Measurements from ENCODE around the gene IL18RAP.

IL18RAP gene

GRCh38 chr2:102433973-102434654, 11.2 kb downstream of the IL18RAP start:
- no peak for TF ChIP-seq EZH2 (IDR thresholded peaks at IDR 0.05; ENCODE audit: borderline replicate concordance, low read length)
- no peak for TF ChIP-seq CTCF (IDR thresholded peaks at IDR 0.05; ENCODE audit: low read length)
- Histone ChIP-seq H4K20me1 (ENCODE audit: insufficient read depth, low read length) (no peaks in the 10 kb centered on the region), H3K4me1 (ENCODE audit: insufficient read depth, low read length, severe bottlenecking) (no peaks in the 10 kb centered on the region), H3K4me3 (ENCODE audit: low read depth, low read length, poor library complexity, severe bottlenecking) (no peak overlapping the region), H3K9me2 (ENCODE audit: low read depth, low read length) (no peaks in the 10 kb centered on the region), H3F3A (ENCODE audit: insufficient read depth, low read length) (no peaks in the 10 kb centered on the region), H2AFZ (ENCODE audit: low read length) (no peak overlapping the region), H3K9ac (ENCODE audit: low read length) (no peak overlapping the region), H3K9me3 (ENCODE audit: low read length) (no peaks in the 10 kb centered on the region), H3K4me2 (ENCODE audit: low read length) (no peak overlapping the region), H3K27me3 (ENCODE audit: insufficient read depth, low read length) (no peaks in the 10 kb centered on the region), H3K79me2 (ENCODE audit: insufficient read depth, low read length) (no peaks in the 10 kb centered on the region), H3K27ac (ENCODE audit: low read depth, low read length, poor library complexity, severe bottlenecking) (no peak overlapping the region), H3K36me3 (ENCODE audit: insufficient read depth, low read length) (no peaks in the 10 kb centered on the region)

GRCh38 chr2:102434655-102435381, 11.9 kb downstream of the IL18RAP start:
- no peak overlapping the region for H3K4me2 ChIP-seq (ENCODE audit: low read length)

GRCh38 chr2:102435741-102436140, 12.8 kb downstream of the IL18RAP start:
- H4K20me1 ChIP-seq (ENCODE audit: insufficient read depth, low read length): no peaks in the 10 kb centered on the region
- H3K9me2 ChIP-seq (ENCODE audit: low read depth, low read length): no peaks in the 10 kb centered on the region
- no peak overlapping the region for H3K4me3 ChIP-seq (ENCODE audit: low read depth, low read length, poor library complexity, severe bottlenecking)
- H3K4me1 ChIP-seq (ENCODE audit: insufficient read depth, low read length, severe bottlenecking): no peaks in the 10 kb centered on the region
- no peaks in the 10 kb centered on the region for H3F3A ChIP-seq (ENCODE audit: insufficient read depth, low read length)
- no peak overlapping the region for H3K27ac ChIP-seq (ENCODE audit: low read depth, low read length, poor library complexity, severe bottlenecking)
- H3K27me3 ChIP-seq (ENCODE audit: insufficient read depth, low read length): no peaks in the 10 kb centered on the region
- H2AFZ ChIP-seq (ENCODE audit: low read length): no peak overlapping the region
- H3K9me3 ChIP-seq (ENCODE audit: low read length): no peaks in the 10 kb centered on the region
- H3K36me3 ChIP-seq (ENCODE audit: insufficient read depth, low read length): no peaks in the 10 kb centered on the region
- H3K4me2 ChIP-seq (ENCODE audit: low read length): no peak overlapping the region
- no peak for TF ChIP-seq EZH2 (IDR thresholded peaks at IDR 0.05; ENCODE audit: borderline replicate concordance, low read length)
- no peak for TF ChIP-seq CTCF (IDR thresholded peaks at IDR 0.05; ENCODE audit: low read length)
- H3K9ac ChIP-seq (ENCODE audit: low read length): no peak overlapping the region
- no peaks in the 10 kb centered on the region for H3K79me2 ChIP-seq (ENCODE audit: insufficient read depth, low read length)

More at GRCh38 chr2:102434655-102435381, 11.9 kb downstream of the IL18RAP start:
- no peaks in the 10 kb centered on the region for H3F3A ChIP-seq (ENCODE audit: insufficient read depth, low read length)
- no peaks in the 10 kb centered on the region for H3K36me3 ChIP-seq (ENCODE audit: insufficient read depth, low read length)
- no peaks in the 10 kb centered on the region for H3K79me2 ChIP-seq (ENCODE audit: insufficient read depth, low read length)
- TF ChIP-seq EZH2 (IDR thresholded peaks at IDR 0.05; ENCODE audit: borderline replicate concordance, low read length) (no peak), CTCF (IDR thresholded peaks at IDR 0.05; ENCODE audit: low read length) (no peak)
- H3K27me3 ChIP-seq (ENCODE audit: insufficient read depth, low read length): no peaks in the 10 kb centered on the region
- H3K4me3 ChIP-seq (ENCODE audit: low read depth, low read length, poor library complexity, severe bottlenecking): no peak overlapping the region
- H3K9me3 ChIP-seq (ENCODE audit: low read length): no peaks in the 10 kb centered on the region
- H3K4me1 ChIP-seq (ENCODE audit: insufficient read depth, low read length, severe bottlenecking): no peaks in the 10 kb centered on the region
- no peak overlapping the region for H3K9ac ChIP-seq (ENCODE audit: low read length)
- no peaks in the 10 kb centered on the region for H3K9me2 ChIP-seq (ENCODE audit: low read depth, low read length)
- H2AFZ ChIP-seq (ENCODE audit: low read length): no peak overlapping the region
- no peak overlapping the region for H3K27ac ChIP-seq (ENCODE audit: low read depth, low read length, poor library complexity, severe bottlenecking)
- H4K20me1 ChIP-seq (ENCODE audit: insufficient read depth, low read length): no peaks in the 10 kb centered on the region

Data from OCI-LY1 (cell line).